NCI-H1694 (cell line): ENCODE results near the gene PPP2R3C.
"Not testable (repeated sequence)": the region's sequence is repeated elsewhere in the genome, so short reads cannot be mapped to it uniquely, and the experiment has no call there.

Experiments
- DNase-seq: peaks from one replicate; lab custom pipeline; 2025; lab: John Stamatoyannopoulos, UW

The PPP2R3C gene

DNA sequence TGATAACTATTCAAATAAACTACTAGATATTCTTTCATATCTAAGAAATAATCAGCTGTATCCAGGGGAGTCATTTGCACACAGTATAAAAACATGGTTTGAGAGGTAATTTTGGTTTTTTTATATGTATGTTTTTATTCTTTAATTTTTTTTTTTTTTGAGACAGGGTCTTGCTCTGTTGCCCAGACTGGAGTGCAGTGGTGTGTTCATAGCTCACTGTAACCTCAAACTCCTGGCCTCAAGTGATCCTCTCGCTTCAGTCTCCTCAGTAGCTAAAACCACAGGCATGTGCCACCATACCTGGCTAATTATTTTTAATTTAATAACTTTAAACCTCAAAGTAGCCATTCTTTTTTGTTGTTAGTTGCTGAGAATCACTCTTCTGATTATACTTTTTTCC, 2.3 kb upstream of the PPP2R3C start:
- no peak for DNase-seq

DNA sequence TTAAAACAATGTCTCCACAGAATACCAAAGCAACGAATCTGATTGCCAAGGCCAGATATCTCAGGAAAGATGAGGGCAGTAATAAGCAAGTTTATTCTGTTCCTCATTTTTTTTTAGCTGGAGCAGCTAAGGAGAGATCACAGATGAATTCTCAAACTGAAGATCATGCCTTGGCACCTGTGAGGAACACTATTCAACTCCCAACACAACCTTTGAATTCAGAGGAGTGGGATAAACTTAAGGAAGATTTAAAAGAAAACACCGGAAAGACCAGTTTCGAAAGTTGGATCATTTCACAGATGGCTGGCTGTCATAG, 1.6 kb upstream of the PPP2R3C start:
- DNase-seq: no peak

DNA sequence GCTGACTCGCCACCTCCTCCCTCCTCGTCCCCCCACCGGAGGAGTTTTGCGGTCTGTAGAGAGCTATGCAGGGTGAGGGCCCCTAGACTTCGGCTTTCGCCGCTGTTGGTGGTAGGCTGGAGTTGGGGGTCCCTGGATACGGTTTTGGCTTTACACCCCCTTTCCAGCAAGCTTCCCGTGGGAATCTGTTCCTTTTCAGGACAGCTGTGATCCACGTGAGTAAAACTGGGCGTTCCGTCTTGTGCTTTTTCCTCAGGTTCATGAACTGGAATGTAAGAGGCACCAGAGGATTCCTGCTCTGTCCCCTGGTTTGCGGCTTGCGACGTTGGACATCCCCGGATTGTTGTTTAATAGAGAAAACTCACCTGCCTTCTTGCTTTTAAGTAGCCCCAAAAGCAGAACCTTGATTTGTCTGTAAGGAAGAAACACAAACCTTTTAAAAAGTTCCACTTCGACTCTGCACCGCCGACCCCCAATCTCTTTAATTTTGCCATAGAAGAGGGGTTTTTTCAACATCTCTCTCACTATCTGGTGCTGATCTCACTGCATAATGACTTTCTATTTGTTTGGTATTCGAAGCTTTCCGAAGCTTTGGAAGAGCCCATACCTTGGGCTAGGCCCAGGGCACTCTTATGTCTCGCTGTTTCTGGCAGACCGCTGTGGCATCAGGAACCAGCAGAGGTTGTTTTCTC, 1.1 kb upstream of the PPP2R3C start:
- no peak for DNase-seq

DNA sequence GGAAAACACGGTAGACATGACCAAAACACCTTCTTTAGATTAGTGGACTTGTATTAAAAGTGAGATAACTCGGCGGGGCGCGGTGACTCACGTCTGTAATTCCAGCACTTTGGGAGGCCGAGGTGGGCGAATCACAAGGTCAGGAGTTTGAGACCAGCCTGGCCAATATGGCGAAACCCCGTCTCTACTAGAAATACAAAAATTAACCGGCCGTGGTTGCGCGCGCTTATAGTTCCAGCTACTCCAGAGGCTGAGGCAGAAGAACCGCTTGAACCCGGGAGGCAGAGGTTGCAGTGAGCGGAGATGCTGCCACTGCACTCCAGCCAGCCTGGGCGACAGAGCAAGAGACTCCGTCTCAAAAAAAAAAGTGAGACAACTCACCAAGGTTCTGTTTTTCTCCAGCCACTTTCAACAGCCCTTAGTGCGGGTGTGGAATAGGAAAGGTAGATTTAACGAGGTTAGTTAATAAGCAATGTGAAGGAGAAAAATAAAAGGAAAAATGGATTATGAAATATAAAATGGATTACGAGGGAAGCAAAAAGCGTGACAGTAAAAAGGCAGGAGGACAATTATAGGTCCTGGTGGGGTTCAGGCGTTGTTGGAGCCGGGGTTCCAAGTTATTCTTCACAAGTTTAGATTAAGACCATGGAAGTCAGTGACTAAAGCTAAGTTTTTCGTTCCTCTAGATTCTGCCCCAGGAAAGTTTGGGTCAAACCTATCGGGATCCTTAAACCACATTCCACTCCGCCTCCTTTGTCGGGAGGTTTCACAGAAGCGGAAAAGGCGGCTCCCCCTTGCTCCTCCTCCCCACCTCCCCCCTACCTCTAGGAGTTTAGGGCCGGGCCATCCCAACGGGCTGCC, 534 bp downstream of the PPP2R3C start:
- DNase-seq: no peak

DNA sequence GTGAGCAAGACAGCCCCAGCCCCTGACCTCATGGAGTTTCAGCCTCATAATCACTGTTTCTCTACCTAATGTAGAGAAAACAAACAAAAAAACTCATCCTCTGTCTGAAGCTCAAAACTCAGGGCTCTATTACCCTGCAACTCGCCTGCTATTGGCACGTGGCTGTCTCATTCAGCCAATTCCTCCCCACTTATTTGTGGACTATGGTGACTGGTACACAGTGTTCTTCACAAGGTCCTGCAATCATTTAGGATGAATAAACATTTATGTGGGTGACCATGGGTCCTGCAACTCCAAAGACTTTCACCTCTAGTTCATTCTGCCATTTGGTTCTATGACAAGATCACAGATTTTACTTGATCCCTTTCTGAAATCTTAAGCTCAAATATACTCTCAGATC, 4.7 kb downstream of the PPP2R3C start:
- DNase-seq: no peak

DNA sequence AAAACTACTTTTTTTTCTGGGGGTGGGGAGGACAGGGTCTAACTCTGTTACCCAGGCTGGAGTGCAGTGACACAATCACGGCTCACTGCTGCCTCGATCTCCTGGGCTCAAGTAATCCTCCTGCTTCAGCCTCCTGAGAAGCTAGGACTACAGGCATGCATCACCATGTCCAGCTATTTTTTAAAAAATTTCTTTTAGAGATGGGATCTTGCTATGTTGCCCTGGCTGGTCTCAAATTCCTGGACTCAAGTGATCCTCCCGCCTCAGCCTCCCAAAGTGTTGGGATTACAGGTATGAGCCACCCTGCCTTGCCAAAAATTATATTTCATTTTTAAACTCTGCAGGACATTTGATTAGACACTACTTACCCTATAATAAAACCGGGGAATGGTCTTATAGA, 5.5 kb downstream of the PPP2R3C start:
- no peak for DNase-seq

DNA sequence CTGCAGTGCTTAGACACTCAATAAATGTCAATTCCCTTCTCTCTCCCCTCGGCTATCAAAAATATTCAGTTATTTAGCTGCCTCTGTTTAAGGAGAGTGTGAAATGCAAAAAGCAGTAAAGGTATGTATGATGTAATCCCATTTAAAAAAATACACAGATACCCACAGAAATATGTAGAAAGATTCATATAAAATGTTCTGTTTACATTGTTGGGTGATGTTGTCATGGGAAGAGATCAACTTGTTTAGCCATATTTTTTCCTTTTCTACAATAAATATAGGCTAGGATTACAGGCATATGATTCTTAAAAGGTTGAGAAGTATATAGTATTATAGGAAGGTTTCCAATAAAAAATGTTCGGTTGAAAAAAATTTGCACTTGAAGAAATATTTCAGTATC, 7.8 kb downstream of the PPP2R3C start:
- no peak for DNase-seq

DNA sequence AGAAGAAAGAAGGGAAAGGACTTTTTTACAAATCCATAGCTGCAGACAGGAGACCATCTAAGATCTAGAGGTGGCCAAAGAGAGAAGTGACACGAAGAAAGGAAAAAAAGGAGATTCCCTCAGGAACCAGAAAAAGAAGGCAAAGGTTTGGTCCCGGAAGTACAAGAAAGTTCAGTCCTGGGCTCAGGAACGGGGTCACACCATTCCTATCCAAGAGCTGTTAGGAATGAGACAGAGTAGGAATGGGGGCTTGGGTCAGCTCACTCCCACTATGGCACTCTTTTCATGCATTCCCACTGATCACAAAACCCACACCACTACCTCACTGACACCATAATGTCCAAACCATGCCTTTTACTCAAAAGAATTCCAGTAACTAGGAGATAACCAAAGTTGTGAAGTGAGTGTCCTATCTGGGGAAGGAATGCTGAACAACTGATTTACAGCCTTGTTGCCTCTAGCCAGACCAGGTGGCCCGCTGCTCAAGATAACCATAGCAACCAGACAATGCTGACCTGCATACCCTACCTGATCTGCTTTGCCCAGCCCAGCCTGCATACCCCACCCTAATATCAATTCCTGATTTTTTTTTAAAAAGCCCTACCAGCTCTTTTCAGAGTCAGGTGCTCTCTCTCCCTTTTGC, 8.4 kb downstream of the PPP2R3C start:
- DNase-seq: no peak

DNA sequence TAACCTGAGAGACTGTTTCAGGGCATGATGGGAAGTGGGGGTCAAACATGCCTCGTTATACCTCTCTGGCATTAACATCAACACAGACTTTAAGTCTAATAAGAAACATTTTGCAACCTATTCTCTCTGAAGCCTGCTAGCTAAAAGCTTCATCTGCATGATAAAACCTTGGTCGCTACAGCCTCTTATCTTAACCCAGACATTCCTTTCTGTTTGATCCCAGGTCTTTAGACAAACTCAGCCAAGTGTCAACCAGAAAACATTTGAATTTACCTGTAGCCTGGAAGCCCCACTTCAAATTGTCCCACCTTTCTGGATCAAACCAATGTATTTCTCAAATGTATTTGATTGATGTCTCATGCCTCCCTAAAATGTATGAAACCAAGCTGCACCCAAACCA, 9.1 kb downstream of the PPP2R3C start:
- no peak for DNase-seq

DNA sequence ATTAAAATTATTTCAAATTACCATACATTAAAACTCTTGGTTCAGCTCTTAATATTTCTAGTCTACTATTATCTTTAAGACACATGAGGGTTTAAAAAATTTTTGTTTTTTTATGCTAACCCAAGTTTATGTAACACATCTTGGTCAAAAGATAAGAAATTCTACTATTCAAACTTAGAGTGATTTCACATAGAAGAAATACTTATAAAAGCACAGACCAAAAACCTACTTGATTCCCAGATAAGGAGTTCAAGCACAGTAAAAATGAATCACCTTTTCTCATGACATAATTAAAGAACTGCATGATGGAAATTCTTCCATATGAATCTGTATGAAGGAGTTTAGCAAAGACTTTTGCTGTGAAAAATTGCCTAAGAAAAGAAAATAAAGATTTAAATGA, 13.9 kb downstream of the PPP2R3C start:
- no peak for DNase-seq

DNA sequence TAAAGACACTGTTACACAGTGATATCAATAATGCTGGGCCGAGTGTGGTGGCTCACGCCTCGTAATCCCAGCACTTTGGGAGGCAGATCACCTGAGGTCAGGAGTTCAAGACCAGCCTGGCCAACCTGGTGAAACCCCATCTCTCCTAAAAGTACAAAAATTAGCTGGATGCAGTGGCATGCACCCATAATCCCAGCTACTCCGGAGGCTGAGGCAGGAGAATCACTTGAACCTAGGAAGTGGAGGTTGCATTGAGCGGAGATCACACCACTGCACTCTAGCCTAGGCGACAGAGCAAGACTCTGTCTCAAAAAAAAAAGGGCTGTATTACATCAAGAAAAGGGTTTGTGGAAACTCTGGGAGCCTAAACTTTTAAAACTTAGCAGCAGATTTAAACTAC, 27.1 kb downstream of the PPP2R3C start:
- not testable (repeated sequence) for DNase-seq

DNA sequence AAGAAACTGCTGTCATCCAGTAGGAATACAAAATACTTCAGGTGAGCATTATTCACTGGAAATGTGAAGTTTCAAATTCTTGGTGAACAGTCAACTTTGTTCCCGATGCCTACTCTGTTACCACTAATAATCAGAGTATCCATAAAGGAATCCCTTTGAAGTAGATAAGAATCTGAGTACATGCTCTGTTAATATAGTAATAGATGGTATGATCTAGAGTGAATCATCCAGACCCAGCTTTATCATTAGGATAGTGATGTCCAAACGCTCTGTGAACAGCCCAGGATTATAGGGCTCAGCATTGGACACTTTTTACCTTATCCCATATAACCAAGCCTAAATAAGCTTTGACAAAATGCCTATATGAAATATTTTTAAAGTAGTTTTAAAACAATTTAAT, 33.3 kb downstream of the PPP2R3C start:
- no peak for DNase-seq

DNA sequence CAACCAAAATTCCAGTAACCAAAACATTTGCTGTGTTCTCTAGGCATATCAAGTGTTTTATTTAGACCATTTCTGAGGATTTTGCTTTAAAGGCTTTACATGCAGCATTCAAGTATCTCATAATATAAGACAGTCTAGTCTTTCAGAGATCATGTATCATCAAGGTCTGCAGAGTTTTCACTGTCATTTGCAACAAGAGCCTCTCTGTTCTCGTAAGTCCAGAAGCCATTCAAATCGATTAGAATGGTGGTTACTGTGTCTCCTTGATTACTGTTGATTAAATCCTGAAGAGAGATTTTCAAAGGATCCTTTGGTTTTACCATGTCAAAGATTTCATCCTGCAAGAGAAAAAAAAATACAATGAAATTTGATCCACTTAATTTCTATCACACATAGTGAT, 36.3 kb downstream of the PPP2R3C start:
- DNase-seq: no peak

DNA sequence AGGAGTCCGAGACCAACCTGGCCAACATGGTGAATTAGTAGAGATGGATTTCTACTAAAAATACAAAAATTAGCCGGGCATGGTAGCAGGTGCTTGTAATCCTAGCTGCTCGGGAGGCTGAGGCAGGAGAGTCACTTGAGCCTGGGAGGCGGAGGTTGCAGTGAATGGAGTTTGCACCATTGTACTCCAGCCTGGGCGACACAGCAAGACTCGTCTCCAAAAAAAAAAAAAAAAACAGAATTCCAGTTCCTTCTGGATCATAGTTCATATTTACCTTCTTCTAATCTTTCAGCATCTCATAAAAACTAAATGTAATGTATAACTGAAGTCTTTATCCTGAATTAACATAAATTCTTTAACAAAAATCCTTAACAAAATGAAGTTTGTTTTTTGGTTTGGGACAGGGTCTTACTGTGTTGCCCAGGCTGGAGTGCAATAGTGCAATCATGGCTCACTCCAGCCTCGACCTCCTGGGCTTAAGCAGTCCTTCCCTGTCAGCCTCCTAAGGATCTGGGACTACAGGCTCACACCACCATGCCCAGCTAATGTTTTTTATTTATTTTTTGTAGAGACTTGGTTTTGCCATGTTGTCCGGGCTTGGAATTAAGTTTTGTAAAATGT, 38.1 kb downstream of the PPP2R3C start:
- no peak for DNase-seq

DNA sequence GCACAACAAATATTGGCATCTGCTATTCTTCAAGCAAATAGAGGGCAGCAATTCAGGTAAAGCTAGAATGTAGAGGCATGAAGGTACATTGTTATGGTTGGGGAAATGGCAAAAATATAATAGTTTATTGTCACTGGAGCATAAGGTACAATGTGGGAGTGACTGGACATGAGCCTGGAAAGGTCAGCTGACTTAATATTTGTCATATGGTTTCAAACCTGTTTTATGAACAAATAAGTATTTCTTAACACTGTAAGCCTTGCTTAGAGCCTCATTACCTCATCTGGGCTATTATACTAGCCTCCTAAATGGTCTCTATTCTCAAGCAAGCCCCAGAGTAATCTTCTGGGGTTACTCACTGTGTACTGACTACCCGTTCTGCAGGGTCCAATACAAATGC, 42.0 kb downstream of the PPP2R3C start:
- DNase-seq: no peak

DNA sequence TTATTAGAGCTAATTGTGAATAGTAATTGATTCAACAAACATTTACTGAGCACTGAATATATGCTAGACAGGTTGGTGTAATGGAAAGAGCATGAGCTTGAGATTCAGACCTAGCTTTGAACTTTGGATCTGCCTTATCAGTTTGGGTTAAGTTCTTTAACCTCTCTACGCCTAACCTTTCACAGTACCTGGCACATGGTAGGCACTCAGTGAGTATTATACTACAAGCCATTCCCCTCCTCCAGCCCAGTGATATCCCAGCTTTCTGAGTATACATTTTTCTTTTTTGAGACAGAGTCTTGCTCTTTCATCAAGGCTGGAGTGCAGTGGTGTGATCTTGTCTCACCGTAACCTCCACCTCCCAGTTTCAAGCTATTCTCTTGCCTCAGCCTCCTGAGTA, 43.7 kb downstream of the PPP2R3C start:
- DNase-seq: no peak

DNA sequence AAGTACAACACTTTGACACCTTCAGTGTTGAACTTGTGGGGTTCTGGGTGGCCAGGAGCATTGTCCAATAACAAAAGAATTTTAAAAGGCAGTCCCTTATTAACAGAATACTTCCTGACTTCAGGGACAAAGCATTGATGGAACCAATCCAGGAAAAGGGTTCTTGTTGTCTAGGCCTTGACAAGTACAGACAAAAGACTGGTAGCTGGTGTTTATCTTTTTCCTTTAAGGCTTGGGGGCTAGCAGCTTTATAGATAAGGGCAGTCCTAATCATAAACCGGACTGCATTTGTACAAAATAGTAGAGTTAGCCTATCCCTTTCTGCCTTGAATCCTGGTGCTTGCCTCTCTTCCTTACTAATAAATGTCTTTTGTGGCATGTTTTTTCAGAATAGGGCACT, 48.3 kb downstream of the PPP2R3C start:
- DNase-seq: no peak

DNA sequence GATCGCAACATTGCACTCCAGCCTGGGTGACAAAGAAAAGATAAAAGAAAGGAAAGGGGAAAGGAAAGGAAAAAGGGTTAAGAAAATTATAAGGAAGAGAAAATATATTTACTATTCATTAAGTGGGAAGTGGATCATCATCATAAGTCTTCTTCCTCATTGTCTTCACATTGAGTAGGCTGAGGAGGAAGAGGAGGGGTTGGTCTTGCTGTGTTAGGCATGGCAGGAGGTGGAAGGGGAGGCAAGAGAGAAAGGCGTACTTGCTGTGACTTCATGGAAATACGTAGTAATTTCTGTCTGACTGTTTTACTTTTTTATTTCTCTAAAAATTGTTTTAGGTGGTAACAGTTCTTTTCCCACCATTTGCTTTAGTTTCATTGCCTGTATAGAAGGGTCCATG, 49.6 kb downstream of the PPP2R3C start:
- no peak for DNase-seq

DNA sequence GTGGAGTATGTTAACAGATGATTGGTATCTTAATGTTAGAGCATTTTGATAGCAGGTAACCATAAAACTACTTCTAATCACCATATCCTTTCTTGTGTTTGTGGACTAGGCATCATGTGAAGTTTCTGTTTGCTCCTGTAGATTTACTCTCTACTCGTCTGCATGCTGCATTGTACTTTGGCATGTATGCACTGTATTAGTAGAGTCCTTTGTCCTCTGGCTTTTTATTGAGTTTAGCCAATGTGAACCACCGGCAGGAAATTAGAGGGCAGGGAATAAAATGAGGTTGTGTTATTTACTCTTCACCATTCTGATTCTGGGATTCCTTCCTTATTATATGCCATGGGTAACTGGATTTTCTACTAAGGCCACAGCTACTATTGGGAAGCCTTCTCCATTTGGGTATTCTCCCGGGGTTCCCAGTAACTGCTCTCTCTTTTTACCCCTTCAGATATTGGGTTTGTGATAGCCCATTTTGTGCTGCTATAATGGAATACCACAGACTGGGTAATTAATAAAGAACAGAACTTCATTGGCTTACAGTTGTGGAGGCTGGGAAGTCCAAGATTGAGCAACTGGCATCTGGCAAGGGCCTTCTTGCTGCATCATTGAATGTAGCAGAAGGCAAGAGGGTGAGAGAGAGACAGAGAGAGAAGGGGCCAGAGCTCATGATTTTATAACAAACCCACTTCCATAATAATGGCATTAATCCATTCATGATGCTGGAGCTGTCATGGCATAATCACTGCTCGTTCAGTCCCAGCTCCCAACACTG, 53.4 kb downstream of the PPP2R3C start:
- no peak for DNase-seq

DNA sequence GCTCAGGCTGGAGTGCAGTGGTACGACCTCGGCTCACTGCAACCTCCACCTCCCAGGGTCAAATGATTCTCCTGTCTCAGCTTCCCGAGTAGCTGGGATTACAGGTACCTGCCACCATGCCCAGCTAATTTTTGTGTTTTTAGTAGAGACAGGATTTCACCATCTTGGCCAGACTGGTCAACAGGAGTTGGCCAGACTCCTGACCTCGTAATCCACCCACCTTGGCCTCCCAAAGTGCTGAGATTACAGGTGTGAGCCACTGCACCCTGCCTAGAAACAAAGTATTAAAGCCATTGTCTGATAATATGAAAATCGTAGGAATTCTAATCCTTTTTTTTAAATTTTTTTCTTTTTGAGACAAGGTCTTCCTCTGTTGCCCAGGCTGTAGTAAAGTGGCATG, 56.1 kb downstream of the PPP2R3C start:
- DNase-seq: not testable (repeated sequence)

DNA sequence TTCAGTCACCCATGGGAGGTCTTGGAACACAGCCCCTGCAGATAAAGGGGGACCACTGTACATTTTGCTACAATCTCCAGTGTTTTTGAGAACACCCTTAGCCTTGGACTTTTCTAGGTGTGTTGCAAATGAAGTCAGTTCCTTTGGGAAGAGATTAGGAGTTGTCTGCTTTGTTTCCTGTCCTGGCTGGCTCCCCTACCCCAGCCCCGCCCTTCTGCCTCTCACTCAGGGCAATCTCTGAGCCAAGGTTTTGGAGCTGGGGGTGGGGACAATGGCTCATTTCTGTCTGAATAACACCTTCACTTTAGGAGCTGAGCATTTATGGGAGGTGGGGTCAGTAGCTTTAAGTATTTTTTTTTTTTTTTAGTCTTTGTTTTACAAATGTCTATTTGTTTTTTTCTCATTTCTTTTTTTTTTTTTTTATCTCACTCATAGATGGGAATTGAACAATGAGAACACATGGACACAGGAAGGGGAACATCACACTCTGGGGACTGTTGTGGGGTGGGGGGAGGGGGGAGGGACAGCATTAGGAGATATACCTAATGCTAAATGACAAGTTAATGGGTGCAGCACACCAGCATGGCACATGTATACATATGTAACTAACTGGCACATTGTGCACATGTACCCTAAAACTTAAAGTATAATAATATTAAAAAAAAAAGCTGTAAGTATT, 60.5 kb downstream of the PPP2R3C start:
- DNase-seq: not testable (repeated sequence)

DNA sequence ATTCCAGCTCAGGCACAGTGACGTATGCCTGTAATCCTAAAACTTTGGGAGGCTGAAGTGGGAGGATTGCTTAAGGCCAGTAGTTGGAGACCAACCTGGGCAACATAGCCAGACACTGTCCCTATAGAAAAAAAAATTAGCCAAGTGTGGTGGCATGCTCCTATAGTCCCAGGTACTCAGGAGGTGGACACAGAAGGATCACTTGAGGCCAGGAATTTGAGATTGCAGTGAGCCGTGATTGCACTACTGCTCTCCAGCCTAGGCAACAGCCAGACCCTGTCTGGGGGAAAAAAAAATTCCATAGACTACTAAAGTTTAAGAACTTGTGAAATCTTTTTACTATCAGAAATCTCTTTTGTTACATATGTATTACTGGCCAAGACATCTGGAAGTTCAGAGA, 69.2 kb downstream of the PPP2R3C start:
- no peak for DNase-seq
